Hepatocyte (in vitro differentiated cells): ENCODE data around the gene FANCD2. TPM values are rescaled to one million over a fixed set of nuclear protein-coding genes. Genes with fewer than 3 reads are reported as not detected.

Source experiments
- DNase-seq: peaks from one replicate; pipeline ENCODE4 v3.0.0-alpha.2; 2016; ENCODE audit warnings: low spot score
- H2AFZ ChIP-seq: fragments of 200-600 bp; sonication (generic); 2 replicates; pipeline ENCODE4 v1.6.0; 2016; ENCODE audit warnings: antibody characterized with exemption, mild to moderate bottlenecking
- H3K27ac ChIP-seq: fragments of 200-600 bp; sonication (generic); 2 replicates; pipeline ENCODE4 v1.5.1; 2016; ENCODE audit warnings: mild to moderate bottlenecking
- H3K27me3 ChIP-seq: fragments of 200-600 bp; sonication (generic); 2 replicates; pipeline ENCODE4 v1.6.1; 2016
- H3K36me3 ChIP-seq: fragments of 200-600 bp; sonication (generic); replicated peaks from 2 replicates; pipeline ENCODE4 v1.5.1; 2016; ENCODE audit warnings: low read depth; ENCODE audit not compliant: insufficient read depth
- H3K4me1 ChIP-seq: fragments of 200-600 bp; sonication (generic); 2 replicates; pipeline ENCODE4 v1.5.1; 2016; ENCODE audit warnings: mild to moderate bottlenecking, moderate library complexity; ENCODE audit not compliant: insufficient read depth
- H3K4me2 ChIP-seq: fragments of 200-600 bp; sonication (generic); 2 replicates; pipeline ENCODE4 v1.6.0; 2016
- H3K4me3 ChIP-seq: fragments of 200-600 bp; sonication (generic); 2 replicates; pipeline ENCODE4 v1.5.1; 2016; ENCODE audit warnings: mild to moderate bottlenecking
- H3K79me2 ChIP-seq: fragments of 200-600 bp; sonication (generic); 2 replicates; pipeline ENCODE4 v1.6.0; 2017; ENCODE audit warnings: mild to moderate bottlenecking
- H3K9me2 ChIP-seq: fragments of 200-600 bp; sonication (generic); replicated peaks from 2 replicates; pipeline ENCODE4 v1.6.0; 2017; ENCODE audit warnings: mild to moderate bottlenecking; ENCODE audit not compliant: insufficient read depth
- H3K9me3 ChIP-seq: fragments of 200-600 bp; sonication (generic); 2 replicates; pipeline ENCODE4 v1.5.1; 2016; ENCODE audit warnings: low read depth, mild to moderate bottlenecking
- H4K20me1 ChIP-seq: fragments of 200-600 bp; sonication (generic); 2 replicates; pipeline ENCODE4 v1.6.0; 2016; ENCODE audit warnings: mild to moderate bottlenecking; ENCODE audit not compliant: insufficient read depth, poor library complexity, severe bottlenecking
- EZH2 ChIP-seq: fragments of 200-600 bp; sonication (generic); IDR thresholded peaks from 2 replicates; pipeline ENCODE4 v1.6.1; 2016; ENCODE audit warnings: antibody characterized with exemption, mild to moderate bottlenecking, borderline replicate concordance
- EZH2phosphoT487 ChIP-seq: fragments of 200-600 bp; sonication (generic); IDR thresholded peaks from one replicate; pipeline ENCODE4 v1.6.1; 2018; ENCODE audit warnings: antibody characterized with exemption, mild to moderate bottlenecking, low read depth, moderate library complexity; ENCODE audit not compliant: unreplicated experiment, severe bottlenecking
- WGBS: methylation state at CpG from one replicate; pipeline ENCODE4 v1.1.6; 2016; ENCODE audit warnings: low lambda C conversion rate; ENCODE audit errors: missing lambda C conversion rate; 5-methylcytosine and 5-hydroxymethylcytosine counted together
- polyA plus RNA-seq: library from polyadenylated mRNA; unstranded; fragments of >200 nt; fragmentation: Nextera tagmentation; extraction: Ambion mirVana; gene quantifications from 2 replicates; pipeline ENCODE4 v1.2.1, GENCODE V29; 2016
- total RNA-seq: library from RNA; depleted of rRNA; stranded (reverse); fragments of >200 nt; gene quantifications from 2 replicates; pipeline ENCODE4 v1.2.3, GENCODE V29; 2014
- TF ChIP-seq, protein P1 (sequence below): fragments of 200-600 bp; sonication (generic); IDR thresholded peaks from 2 replicates; pipeline ENCODE4 v1.5.1; 2016; ENCODE audit warnings: antibody characterized with exemption, mild to moderate bottlenecking; ENCODE audit not compliant: poor library complexity

Gene FANCD2
- 7.3 and 8.8 TPM in 2 replicates for total RNA-seq
- polyA plus RNA-seq, result 4.4 and 5.3 TPM in 2 replicates

DNA sequence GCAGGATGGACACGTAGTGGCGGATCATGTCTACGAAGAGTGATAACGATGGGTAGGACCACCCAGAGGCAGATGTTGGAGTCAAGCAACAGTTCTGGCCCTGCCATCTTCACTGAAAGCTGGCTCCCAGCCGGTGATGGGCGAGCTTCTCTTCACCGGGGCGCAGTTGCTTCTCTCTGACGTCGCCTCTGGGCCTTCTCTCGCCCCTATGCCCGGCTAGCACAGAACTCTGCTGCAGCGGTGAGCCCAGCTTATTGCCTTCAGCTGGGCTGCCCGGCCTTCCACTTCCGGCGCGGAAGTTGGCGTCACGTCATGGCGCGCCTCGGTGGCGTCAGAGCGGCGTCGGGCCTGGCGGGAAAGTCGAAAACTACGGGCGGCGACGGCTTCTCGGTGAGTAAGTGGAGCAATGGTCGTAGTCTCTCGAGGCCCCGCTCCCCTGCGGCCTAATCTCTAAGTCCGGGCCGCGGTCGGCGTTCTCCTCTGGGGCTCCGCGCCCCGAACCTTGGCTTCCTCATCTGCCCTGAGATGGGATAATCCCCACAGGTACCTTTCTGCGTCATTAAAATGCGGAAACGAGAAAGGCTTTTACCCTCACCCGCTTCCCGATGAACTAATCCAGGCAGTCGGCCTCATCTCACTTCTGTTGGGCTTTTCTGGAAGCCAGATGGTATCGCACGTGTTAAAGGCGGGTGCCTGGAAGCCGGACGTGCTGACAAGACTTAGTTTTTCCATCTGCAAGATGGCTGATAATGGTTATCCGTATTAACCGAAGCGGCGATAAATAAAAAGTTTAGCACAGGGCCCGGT is at the start of gene FANCD2:
FANCD2 (plus strand) TSS at position 354 of the 807 bp plus-strand sequence. CDS start 2,221 bp downstream, outside the sequence.
- Histone ChIP-seq H3K27me3 (no peaks in the 10 kb centered on the region), H3K9me3 (no peaks in the 10 kb centered on the region), H3K4me1 (peaks cover 9% of the 10 kb centered on the region), H4K20me1 (no peaks in the 10 kb centered on the region), H3K4me2 (peak within 1 kb of the TSS; percentile 95), H3K27ac (peak within 1 kb of the TSS; percentile 68), H2AFZ (peak within 1 kb of the TSS; percentile 92), H3K36me3 (no peaks in the 10 kb centered on the region), H3K4me3 (peak within 1 kb of the TSS; percentile 67), H3K79me2 (peaks cover 25% of the 10 kb centered on the region), H3K9me2 (no peaks in the 10 kb centered on the region)
- DNase-seq, result peak; percentile 93
- under 1% methylated on average over 61 of the region's 61 CpGs for WGBS
- TF ChIP-seq, protein P1, sequence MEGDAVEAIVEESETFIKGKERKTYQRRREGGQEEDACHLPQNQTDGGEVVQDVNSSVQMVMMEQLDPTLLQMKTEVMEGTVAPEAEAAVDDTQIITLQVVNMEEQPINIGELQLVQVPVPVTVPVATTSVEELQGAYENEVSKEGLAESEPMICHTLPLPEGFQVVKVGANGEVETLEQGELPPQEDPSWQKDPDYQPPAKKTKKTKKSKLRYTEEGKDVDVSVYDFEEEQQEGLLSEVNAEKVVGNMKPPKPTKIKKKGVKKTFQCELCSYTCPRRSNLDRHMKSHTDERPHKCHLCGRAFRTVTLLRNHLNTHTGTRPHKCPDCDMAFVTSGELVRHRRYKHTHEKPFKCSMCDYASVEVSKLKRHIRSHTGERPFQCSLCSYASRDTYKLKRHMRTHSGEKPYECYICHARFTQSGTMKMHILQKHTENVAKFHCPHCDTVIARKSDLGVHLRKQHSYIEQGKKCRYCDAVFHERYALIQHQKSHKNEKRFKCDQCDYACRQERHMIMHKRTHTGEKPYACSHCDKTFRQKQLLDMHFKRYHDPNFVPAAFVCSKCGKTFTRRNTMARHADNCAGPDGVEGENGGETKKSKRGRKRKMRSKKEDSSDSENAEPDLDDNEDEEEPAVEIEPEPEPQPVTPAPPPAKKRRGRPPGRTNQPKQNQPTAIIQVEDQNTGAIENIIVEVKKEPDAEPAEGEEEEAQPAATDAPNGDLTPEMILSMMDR, result no peak
- TF ChIP-seq EZH2phosphoT487, result no peak
- TF ChIP-seq EZH2, result no peak

GRCh38 chr3:9976721-9977709 is 49.2 kb upstream of the FANCD2 start:
- no peaks in the 10 kb centered on the region for H3K36me3 ChIP-seq
- H3K79me2 ChIP-seq, result peaks cover 15% of the 10 kb centered on the region
- peak; percentile 84 for DNase-seq
- WGBS, result 78% methylated on average over 7 of the region's 7 CpGs
- H3K9me2 ChIP-seq, result no peaks in the 10 kb centered on the region
- no peak overlapping the region for H2AFZ ChIP-seq
- H3K27me3 ChIP-seq, result no peaks in the 10 kb centered on the region
- peak overlapping the region; percentile 80 for H3K27ac ChIP-seq
- TF ChIP-seq EZH2phosphoT487 (no peak), EZH2 (no peak)
- TF ChIP-seq, protein P1, result no peak
- H3K4me3 ChIP-seq, result no peak overlapping the region
- H3K9me3 ChIP-seq, result no peaks in the 10 kb centered on the region
- no peaks in the 10 kb centered on the region for H4K20me1 ChIP-seq
- H3K4me1 ChIP-seq, result peaks cover 5% of the 10 kb centered on the region
- no peak overlapping the region for H3K4me2 ChIP-seq

- no peak overlapping the region for H3K27ac ChIP-seq
- peaks cover 5% of the 10 kb centered on the region for H3K4me1 ChIP-seq
- peaks cover 31% of the 10 kb centered on the region for H3K79me2 ChIP-seq
- TF ChIP-seq EZH2 (no peak), EZH2phosphoT487 (no peak)
- TF ChIP-seq, protein P1, result no peak
- DNase-seq, result no peak
- H3K4me3 ChIP-seq, result no peak overlapping the region
- H3K36me3 ChIP-seq, result no peaks in the 10 kb centered on the region
- no peak overlapping the region for H3K4me2 ChIP-seq
- no peaks in the 10 kb centered on the region for H3K27me3 ChIP-seq
- no peaks in the 10 kb centered on the region for H4K20me1 ChIP-seq
- H3K9me3 ChIP-seq, result no peaks in the 10 kb centered on the region
- WGBS, result 93% methylated on average over 8 of the region's 8 CpGs
- H3K9me2 ChIP-seq, result no peaks in the 10 kb centered on the region
- no peak overlapping the region for H2AFZ ChIP-seq
Observed at GRCh38 chr3:9978710-9979305, 47.4 kb upstream of the FANCD2 start.
